ENCODE data around the gene FCGBP. TPM values are rescaled to one million over a fixed set of nuclear protein-coding genes. Genes with fewer than 3 reads are reported as not detected.

Gene FCGBP
- total RNA-seq, 4 donors from 2014 or later: 17.4 to 122 (median 72.1) TPM

GRCh38 chr19:39943586-39943985 is 9.2 kb upstream of the FCGBP start:
- 86 to 88% methylated on average over 7 of the region's 7 CpGs for WGBS, 2 donors
- peaks cover 0 to 25% (median 2%) of the 10 kb centered on the region in 4 donors for H3K9me3 ChIP-seq
- TF ChIP-seq POLR2A (IDR thresholded peaks at IDR 0.05) (no peak), EP300 (IDR thresholded peaks at IDR 0.05) (no peak)
- TF ChIP-seq, protein P1, sequence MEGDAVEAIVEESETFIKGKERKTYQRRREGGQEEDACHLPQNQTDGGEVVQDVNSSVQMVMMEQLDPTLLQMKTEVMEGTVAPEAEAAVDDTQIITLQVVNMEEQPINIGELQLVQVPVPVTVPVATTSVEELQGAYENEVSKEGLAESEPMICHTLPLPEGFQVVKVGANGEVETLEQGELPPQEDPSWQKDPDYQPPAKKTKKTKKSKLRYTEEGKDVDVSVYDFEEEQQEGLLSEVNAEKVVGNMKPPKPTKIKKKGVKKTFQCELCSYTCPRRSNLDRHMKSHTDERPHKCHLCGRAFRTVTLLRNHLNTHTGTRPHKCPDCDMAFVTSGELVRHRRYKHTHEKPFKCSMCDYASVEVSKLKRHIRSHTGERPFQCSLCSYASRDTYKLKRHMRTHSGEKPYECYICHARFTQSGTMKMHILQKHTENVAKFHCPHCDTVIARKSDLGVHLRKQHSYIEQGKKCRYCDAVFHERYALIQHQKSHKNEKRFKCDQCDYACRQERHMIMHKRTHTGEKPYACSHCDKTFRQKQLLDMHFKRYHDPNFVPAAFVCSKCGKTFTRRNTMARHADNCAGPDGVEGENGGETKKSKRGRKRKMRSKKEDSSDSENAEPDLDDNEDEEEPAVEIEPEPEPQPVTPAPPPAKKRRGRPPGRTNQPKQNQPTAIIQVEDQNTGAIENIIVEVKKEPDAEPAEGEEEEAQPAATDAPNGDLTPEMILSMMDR (IDR thresholded peaks at IDR 0.05): no peak
- H3K27me3 ChIP-seq: no peaks in the 10 kb centered on the region
- H3K4me3 ChIP-seq: no peak overlapping the region
- H3K4me1 ChIP-seq: peaks cover 0 to 14% (median 0%) of the 10 kb centered on the region in 4 donors
- no peak for DNase-seq (ENCODE audit: low spot score in 2 of 2)
- no peaks in the 10 kb centered on the region for H3K36me3 ChIP-seq
- peak overlapping the region in 1 of 4 donors; percentile 59 for H3K27ac ChIP-seq

DNA sequence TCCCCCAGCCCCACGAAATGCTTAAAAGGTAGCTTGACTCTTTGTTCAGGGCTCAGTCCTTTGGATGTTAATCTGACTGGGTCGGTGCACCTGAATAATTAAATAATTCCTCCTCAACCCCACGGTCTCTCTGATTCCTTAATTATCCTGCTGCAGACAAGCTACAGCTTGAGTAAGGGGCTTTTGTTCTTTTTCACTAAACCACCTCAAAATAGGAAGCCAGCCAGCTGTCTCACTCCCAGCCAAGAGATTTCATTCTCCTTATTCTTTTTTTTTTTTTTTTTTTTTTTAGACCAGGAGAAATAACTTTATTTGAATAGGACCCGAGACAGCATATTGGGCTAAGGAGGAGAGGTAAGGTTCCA is 7.9 kb upstream of the FCGBP start:
- 18 to 21% methylated on average over 4 of the region's 4 CpGs for WGBS, 2 donors
- DNase-seq (ENCODE audit: low spot score in 2 of 2): no peak
- H3K9me3 ChIP-seq: peaks cover 0 to 25% (median 2%) of the 10 kb centered on the region in 4 donors
- H3K27me3 ChIP-seq: no peaks in the 10 kb centered on the region
- H3K27ac ChIP-seq: no peak overlapping the region
- TF ChIP-seq EP300 (IDR thresholded peaks at IDR 0.05) (no peak), POLR2A (IDR thresholded peaks at IDR 0.05) (no peak)
- TF ChIP-seq, protein P1 (IDR thresholded peaks at IDR 0.05): no peak
- H3K4me3 ChIP-seq: no peak overlapping the region
- no peaks in the 10 kb centered on the region for H3K36me3 ChIP-seq
- peaks cover 0 to 14% (median 0%) of the 10 kb centered on the region in 4 donors for H3K4me1 ChIP-seq

DNA sequence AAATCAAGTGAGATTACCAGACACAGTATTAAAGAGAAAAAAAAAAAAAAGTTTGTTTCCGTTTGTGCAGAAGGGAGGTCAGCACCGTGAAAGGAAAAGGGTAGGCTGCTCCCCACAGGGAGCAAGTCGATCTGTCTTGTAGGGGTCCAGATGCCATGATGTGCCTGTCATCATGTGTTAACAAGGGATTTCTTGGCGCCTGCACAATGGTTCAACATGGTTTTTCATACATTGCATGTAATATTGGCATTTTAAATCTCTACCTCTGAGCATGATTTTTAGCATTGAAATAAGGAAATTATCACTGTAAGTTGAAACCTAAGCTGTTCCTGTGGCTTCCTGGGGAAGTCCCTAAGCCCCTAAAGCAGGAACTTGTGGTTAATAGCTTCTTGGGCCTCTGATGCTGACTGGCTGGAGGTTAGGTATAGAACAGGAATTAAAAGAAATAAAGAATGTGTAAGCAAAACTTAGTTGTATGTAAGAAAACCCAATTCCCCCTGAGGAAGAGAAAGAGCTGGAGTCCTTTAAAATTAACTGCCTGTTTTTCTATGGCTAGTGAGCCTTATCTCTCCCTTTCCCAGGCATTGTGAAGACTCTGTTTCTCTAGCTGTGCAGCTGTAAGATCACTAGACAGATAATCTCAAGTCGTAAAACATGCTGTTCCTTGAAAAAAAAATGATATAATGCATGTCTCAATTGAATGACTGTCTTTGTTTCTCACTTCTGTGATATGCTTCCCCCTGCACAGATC is 7.4 kb upstream of the FCGBP start:
- H3K4me3 ChIP-seq: peak overlapping the region in 1 of 4 donors; percentile 13
- peak in 1 of 2 donors; percentile 20 for DNase-seq (ENCODE audit: low spot score in 2 of 2)

DNA sequence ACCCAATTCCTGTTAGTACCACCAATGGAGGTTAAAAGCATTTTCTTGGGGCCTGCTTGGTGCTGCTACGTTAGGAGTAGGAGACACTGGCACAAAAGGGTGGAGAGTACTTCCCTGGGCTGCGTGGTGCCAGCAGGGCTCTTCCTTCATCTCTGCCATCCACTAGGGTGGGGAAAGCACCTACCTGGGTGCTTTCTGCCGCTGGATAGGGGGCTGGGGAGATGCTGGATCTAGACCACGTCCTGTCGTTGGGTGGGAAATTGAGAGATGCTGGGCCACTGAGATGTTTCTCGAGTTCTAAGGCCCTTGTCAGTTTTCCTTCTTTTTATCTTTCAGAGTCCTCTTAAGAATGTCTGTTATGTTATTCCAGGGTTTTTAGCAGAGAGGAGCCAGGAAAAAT is 6.7 kb upstream of the FCGBP start:
- no peaks in the 10 kb centered on the region for H3K27me3 ChIP-seq
- 47 to 53% methylated on average over 6 of the region's 6 CpGs for WGBS, 2 donors
- H3K9me3 ChIP-seq: peaks cover 0 to 25% (median 2%) of the 10 kb centered on the region in 4 donors
- peak overlapping the region in 1 of 4 donors; percentile 13 for H3K4me3 ChIP-seq
- H3K36me3 ChIP-seq: no peaks in the 10 kb centered on the region
- DNase-seq (ENCODE audit: low spot score in 2 of 2): no peak
- no peak overlapping the region for H3K27ac ChIP-seq
- H3K4me1 ChIP-seq: peaks cover 0 to 14% (median 0%) of the 10 kb centered on the region in 4 donors
- TF ChIP-seq, protein P1 (IDR thresholded peaks at IDR 0.05): no peak
- TF ChIP-seq EP300 (IDR thresholded peaks at IDR 0.05): no peak

More for the DNA sequence above, 7.4 kb upstream of the FCGBP start:
- H3K27ac ChIP-seq: no peak overlapping the region
- peaks cover 0 to 25% (median 2%) of the 10 kb centered on the region in 4 donors for H3K9me3 ChIP-seq
- TF ChIP-seq POLR2A (IDR thresholded peaks at IDR 0.05) (no peak), EP300 (IDR thresholded peaks at IDR 0.05) (peak in 1 of 2 donors; percentile 52)
- 17 to 18% methylated on average over 5 of the region's 5 CpGs for WGBS, 2 donors
- H3K27me3 ChIP-seq: no peaks in the 10 kb centered on the region
- peaks cover 0 to 14% (median 0%) of the 10 kb centered on the region in 4 donors for H3K4me1 ChIP-seq
- H3K36me3 ChIP-seq: no peaks in the 10 kb centered on the region

DNA sequence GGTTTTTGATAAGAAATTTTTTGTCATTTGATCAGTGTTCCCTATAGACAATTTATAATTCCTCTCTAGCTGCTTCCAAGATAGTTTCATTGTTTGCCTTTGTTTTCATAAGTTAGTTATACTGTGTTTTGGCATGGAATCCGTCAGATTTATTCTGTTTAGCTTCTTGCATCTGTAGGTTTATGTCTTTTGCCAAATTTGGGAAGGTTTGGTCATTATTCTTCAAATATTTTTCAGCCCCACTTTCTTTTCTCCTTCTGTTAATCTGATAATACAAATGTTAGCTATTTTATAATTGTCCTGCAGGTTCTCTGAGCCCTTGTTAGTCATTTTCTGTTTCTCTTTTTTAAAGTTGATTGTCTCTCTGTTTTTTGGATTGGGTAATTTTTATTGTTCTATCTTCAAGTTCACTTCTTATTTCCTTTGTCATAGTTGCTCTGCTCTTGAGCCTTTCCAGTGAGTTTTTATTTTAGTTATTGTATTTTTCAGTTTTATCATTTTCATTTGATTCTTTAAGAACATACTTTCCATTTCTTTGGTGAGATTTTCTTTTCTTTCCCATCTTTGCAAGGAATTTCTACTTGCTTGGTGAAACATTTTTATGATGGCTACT is 5.9 kb upstream of the FCGBP start:
- TF ChIP-seq, protein P1 (IDR thresholded peaks at IDR 0.05): no peak
- no peak for TF ChIP-seq POLR2A (IDR thresholded peaks at IDR 0.05)
- no peak for TF ChIP-seq EP300 (IDR thresholded peaks at IDR 0.05)
- 44 to 50% methylated on average over 1 of the region's 1 CpG for WGBS, 2 donors
- peaks cover 0 to 14% (median 0%) of the 10 kb centered on the region in 4 donors for H3K4me1 ChIP-seq
- no peak overlapping the region for H3K27ac ChIP-seq
- H3K27me3 ChIP-seq: no peaks in the 10 kb centered on the region
- H3K4me3 ChIP-seq: no peak overlapping the region
- H3K36me3 ChIP-seq: no peaks in the 10 kb centered on the region
- H3K9me3 ChIP-seq: peaks cover 0 to 25% (median 2%) of the 10 kb centered on the region in 4 donors
- no peak for DNase-seq (ENCODE audit: low spot score in 2 of 2)
